ENCODE results near the gene VPS51.
A peak's percentile ranks its signal among the peaks of the same experiment; 100 is the strongest.
"Not testable (repeated sequence)": the region's sequence is repeated elsewhere in the genome, so short reads cannot be mapped to it uniquely, and the experiment has no call there.

Gene VPS51

DNA sequence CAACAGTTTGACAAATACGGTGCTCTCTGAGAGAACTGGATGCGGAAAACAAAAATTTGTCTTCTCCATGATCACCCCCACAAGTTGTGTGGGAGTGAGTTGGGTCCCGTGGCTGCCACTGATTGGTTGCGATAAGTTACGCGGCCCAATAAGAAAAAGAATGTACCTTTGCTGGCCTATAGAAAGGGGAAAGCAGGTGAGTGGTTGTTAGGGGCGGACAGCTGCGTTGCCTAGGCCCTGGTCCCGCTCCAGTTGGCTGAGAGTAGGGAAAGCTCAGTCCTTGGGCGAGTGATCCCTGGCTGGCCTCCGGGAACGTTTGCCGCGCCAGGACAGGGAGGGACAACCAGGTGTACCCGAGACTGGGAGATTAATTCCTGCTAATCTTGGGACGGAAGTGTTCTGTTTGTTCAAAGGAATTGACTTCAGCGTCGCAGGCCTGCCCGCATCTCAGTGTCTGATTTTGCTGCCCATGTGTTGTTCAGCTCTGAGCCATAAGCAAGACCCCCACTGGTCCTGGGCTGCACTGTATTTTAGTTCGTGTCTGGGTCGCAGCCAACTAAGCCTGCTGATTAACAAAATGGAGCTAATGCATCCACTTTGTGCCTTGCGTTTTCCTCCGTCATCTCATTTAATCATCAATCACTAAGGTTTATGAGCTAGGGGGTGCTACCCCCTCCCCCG, 39.1 kb downstream of the VPS51 start:
- DNase-seq (ENCODE audit: low read depth) = peak; percentile 92

DNA sequence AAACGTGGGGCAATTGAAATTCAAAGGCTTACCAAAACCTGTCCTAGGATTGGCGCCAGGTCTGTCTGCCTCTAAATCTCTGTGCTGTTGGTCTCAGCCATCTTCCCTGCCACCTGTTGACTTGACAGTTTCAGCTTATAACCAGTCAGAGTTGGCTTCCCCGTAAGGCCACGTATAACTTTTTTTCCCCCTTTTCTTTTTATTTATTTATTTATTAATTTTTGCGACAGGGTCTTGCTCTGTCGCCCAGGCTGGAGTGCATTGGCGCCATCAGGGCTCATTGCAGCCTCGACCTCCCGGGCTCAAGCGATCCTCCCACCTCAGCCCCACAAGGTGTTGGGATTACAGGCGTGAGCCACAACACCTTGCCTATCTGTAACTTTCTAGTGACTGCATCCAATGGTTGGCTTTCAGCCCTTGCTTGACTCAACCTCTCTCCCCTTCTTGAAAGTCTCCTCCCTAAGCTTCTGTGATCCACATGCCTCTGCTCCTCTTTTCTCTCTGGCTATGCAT, 39.7 kb downstream of the VPS51 start:
- no peak for DNase-seq (ENCODE audit: low read depth)

DNA sequence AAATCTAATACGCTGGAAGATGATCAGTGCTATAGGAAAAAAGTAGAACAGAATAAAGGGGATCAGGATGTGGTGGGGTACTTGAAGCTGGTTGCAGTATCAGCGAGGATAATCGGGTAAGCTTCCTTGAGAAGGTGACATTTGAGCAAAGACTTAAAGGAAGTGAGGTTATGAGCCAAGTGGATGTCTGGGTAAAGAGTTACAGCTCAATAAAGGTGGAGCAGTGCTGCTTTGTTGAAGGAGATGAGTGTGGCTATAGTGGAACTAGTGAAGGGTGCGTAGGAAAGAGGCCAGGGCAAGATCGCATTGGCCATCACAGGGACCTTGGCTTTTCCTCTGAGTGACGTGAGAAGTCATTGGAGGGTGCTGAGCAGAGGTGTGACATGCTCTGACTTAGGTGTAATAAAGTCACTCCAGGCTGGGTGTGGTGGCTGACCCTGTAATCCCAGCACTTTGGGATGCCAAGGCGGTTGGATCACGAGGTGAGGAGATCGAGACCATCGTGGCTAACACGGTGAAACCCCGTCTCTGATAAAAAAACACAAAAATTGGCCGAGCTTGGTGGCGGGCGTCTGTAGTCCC, 40.6 kb downstream of the VPS51 start:
- DNase-seq (ENCODE audit: low read depth) = no peak

GRCh38 chr11:65141896-65142494, 46.0 kb downstream of the VPS51 start:
- DNase-seq (ENCODE audit: low read depth) = no peak

GRCh38 chr11:65147352-65148075, 51.5 kb downstream of the VPS51 start:
- no peak for DNase-seq (ENCODE audit: low read depth)

- no peak for DNase-seq (ENCODE audit: low read depth)
Measured at GRCh38 chr11:65148657-65149056, 52.6 kb downstream of the VPS51 start.

- DNase-seq (ENCODE audit: low read depth) = not testable (repeated sequence)
Measured at GRCh38 chr11:65150131-65150508, 54.1 kb downstream of the VPS51 start.

- DNase-seq (ENCODE audit: low read depth) = peak; percentile 9
Measured at GRCh38 chr11:65150509-65151299, 54.7 kb downstream of the VPS51 start.

DNA sequence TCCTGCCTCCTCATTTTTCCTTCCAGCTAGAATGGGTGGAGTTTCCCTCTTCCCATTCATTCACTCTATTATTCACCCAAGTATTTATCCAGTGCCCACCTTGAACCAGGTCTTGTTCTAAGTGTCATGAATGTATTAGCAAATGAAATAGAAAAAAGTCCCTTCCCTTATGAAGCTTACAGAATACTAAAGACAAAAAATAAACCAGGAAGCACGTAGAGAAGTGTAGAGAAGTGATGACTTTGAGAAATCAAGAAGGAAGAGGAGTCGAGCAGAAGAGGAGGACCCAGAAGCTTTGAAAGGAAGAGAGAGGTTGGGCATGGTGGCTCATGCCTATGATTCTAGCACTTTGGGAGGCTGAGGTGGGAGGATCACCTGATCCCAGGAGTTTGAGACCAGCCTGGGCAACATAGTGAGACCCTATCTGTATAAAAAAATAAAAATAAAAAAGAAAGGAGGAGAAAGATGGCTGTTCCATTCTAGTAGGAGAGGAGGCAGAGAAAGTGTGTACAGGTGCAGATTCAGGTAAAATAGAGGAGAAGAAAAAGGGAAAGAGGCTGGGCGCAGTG, 55.4 kb downstream of the VPS51 start:
- DNase-seq (ENCODE audit: low read depth) = no peak

DNA sequence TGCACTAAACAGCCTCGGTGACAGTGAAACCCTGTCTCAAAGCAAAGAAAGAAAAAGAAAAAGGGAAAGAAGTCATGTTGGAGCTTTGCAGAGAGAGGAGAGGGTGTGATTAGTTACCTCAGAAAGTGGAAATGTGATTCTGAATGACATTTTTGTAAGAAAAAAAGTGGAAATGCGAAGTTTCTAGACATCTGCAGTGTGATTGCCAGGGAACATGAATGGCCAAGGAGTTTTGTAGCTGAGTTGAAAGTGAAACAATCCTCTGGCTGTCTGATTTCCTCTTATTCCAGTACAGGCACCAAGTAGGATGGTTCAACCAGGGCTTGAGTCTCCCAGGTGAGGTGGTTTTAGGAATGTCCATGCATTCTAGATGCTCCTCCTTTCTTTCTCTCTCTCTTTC, 56.1 kb downstream of the VPS51 start:
- DNase-seq (ENCODE audit: low read depth) = no peak

- DNase-seq (ENCODE audit: low read depth) = no peak
Measured at GRCh38 chr11:65156256-65156655, 60.2 kb downstream of the VPS51 start.

- no peak for DNase-seq (ENCODE audit: low read depth)
Measured at GRCh38 chr11:65156926-65157325, 60.9 kb downstream of the VPS51 start.

DNA sequence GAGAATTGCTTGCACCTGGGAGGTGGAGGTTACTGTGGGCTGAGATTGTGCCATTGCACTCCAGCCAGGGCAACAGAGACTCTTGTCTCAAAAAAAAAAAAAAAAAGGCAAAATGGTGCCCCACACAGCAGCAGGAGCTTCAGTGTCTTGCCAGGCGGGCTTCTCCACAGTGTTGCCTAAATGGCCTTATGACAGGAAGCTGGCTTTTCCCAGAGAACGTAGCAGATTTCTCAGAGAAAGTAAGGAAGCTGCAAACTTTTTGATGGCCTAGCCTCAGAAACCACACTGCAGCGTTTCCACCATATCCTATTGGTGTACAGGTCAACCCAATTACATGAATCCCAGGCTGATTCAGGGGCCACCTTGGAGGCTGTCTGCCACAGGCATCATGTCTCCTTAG, 61.3 kb downstream of the VPS51 start:
- no peak for DNase-seq (ENCODE audit: low read depth)

DNA sequence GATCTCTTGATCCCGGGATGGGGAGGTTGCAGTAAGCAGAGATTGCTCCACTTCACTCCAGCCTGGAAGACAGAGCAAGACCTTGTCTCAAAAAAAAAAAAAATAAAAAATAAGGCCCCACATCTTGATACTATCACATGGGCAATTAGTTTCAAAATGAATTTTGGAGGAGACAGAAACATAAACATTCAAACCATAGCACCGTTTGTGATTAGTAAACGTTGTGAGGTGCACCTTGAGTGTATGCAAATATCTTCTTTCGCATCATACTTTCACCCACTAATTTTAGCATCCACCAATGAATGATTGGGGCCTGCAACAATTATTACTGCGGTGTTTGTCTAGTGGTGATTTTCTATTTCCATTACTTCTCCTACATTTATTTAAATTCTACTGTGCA, 63.0 kb downstream of the VPS51 start:
- no peak for DNase-seq (ENCODE audit: low read depth)

GRCh38 chr11:65160643-65161042, 64.6 kb downstream of the VPS51 start:
- DNase-seq (ENCODE audit: low read depth) = no peak
